Measurements from ENCODE around the gene APCDD1.

APCDD1 gene

DNA sequence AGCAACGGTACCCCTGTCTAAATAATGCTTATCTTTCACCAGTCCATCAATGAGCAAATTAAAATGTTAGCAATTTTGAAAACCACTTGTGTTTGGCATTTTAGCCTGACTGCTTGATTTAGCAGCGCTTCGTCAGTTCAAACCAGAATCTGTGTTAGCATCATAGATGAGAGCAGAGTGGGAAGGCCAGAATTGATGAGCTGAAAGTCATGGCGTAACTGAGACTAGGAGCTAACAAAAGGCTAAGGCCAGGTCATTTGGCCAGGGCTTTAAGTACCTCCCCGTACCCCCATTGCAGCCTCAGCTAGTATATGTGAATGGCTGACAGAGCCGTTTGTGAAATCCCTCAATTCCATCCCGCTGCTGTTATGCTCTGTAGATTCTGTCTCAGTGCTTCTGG is 16.0 kb downstream of the APCDD1 start:
- H3K4me1 ChIP-seq (ENCODE audit: insufficient read depth, low read length), result no peaks in the 10 kb centered on the region
- ATAC-seq (ENCODE audit: insufficient read depth, low read depth), result no peak
- H3K4me2 ChIP-seq (ENCODE audit: insufficient read depth, low read length), result no peak overlapping the region
- no peak overlapping the region for H3K9ac ChIP-seq (ENCODE audit: low read depth, low read length)
- H3K79me2 ChIP-seq (ENCODE audit: insufficient read depth, low read length), result no peaks in the 10 kb centered on the region
- H3K36me3 ChIP-seq (ENCODE audit: insufficient read depth, low read length), result no peaks in the 10 kb centered on the region
- H3K9me3 ChIP-seq (ENCODE audit: insufficient read depth, low read length, severe bottlenecking), result no peaks in the 10 kb centered on the region
- no peak overlapping the region for H3K27ac ChIP-seq (ENCODE audit: low read length)
- H4K20me1 ChIP-seq (ENCODE audit: insufficient read depth, low read length), result no peaks in the 10 kb centered on the region
- DNase-seq, result no peak
- H3K4me3 ChIP-seq (ENCODE audit: low read depth in 1 of 2, low read length in 2 of 2), result no peak overlapping the region
- no peaks in the 10 kb centered on the region for H3K27me3 ChIP-seq (ENCODE audit: insufficient read depth, low read length, poor library complexity)
- H2AFZ ChIP-seq (ENCODE audit: low read depth, low read length), result no peak overlapping the region
- TF ChIP-seq, protein P1, sequence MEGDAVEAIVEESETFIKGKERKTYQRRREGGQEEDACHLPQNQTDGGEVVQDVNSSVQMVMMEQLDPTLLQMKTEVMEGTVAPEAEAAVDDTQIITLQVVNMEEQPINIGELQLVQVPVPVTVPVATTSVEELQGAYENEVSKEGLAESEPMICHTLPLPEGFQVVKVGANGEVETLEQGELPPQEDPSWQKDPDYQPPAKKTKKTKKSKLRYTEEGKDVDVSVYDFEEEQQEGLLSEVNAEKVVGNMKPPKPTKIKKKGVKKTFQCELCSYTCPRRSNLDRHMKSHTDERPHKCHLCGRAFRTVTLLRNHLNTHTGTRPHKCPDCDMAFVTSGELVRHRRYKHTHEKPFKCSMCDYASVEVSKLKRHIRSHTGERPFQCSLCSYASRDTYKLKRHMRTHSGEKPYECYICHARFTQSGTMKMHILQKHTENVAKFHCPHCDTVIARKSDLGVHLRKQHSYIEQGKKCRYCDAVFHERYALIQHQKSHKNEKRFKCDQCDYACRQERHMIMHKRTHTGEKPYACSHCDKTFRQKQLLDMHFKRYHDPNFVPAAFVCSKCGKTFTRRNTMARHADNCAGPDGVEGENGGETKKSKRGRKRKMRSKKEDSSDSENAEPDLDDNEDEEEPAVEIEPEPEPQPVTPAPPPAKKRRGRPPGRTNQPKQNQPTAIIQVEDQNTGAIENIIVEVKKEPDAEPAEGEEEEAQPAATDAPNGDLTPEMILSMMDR (IDR thresholded peaks at IDR 0.05; ENCODE audit: borderline replicate concordance, extremely low read depth, low read length, poor library complexity, severe bottlenecking), result no peak
- no peak for TF ChIP-seq EZH2 (IDR thresholded peaks at IDR 0.05; ENCODE audit: borderline replicate concordance, low read depth, low read length, severe bottlenecking)

DNA sequence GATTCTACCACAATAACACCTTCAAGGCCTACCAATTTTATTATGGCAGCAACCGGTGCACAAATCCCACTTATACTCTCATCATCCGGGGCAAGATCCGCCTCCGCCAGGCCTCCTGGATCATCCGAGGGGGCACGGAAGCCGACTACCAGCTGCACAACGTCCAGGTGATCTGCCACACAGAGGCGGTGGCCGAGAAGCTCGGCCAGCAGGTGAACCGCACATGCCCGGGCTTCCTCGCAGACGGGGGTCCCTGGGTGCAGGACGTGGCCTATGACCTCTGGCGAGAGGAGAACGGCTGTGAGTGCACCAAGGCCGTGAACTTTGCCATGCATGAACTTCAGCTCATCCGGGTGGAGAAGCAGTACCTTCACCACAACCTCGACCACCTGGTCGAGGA is 17.1 kb downstream of the APCDD1 start:
- no peak for ATAC-seq (ENCODE audit: insufficient read depth, low read depth)
- no peaks in the 10 kb centered on the region for H3K27me3 ChIP-seq (ENCODE audit: insufficient read depth, low read length, poor library complexity)
- H3K4me2 ChIP-seq (ENCODE audit: insufficient read depth, low read length), result no peak overlapping the region
- no peaks in the 10 kb centered on the region for H3K79me2 ChIP-seq (ENCODE audit: insufficient read depth, low read length)
- H3K4me1 ChIP-seq (ENCODE audit: insufficient read depth, low read length), result no peaks in the 10 kb centered on the region
- no peak for DNase-seq
- TF ChIP-seq, protein P1 (IDR thresholded peaks at IDR 0.05; ENCODE audit: borderline replicate concordance, extremely low read depth, low read length, poor library complexity, severe bottlenecking), result no peak
- no peak for TF ChIP-seq EZH2 (IDR thresholded peaks at IDR 0.05; ENCODE audit: borderline replicate concordance, low read depth, low read length, severe bottlenecking)
- H2AFZ ChIP-seq (ENCODE audit: low read depth, low read length), result no peak overlapping the region
- no peak overlapping the region for H3K4me3 ChIP-seq (ENCODE audit: low read depth in 1 of 2, low read length in 2 of 2)
- H3K9ac ChIP-seq (ENCODE audit: low read depth, low read length), result no peak overlapping the region
- H3K9me3 ChIP-seq (ENCODE audit: insufficient read depth, low read length, severe bottlenecking), result no peaks in the 10 kb centered on the region
- H4K20me1 ChIP-seq (ENCODE audit: insufficient read depth, low read length), result no peaks in the 10 kb centered on the region
- H3K27ac ChIP-seq (ENCODE audit: low read length), result no peak overlapping the region
- no peaks in the 10 kb centered on the region for H3K36me3 ChIP-seq (ENCODE audit: insufficient read depth, low read length)

DNA sequence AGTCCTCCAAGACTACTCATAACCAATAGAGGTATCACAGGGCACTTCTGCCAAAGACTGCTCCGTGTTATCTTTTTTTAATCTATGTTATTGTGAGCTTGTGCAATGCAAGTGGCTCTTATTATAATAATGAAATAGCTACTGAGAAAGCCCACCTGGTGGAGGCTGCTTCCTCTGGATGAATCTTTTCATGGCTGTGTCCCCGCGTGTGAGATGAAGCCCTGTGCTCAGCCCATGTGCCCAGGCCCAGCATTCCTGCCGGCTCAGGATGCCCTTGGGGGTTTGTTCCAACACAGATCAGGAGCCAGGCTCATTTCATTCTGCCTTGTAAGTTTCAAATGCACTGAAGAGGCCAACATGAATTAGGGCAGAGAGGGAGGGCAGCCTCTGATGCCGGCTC is 18.7 kb downstream of the APCDD1 start:
- Histone ChIP-seq H3K79me2 (ENCODE audit: insufficient read depth, low read length) (no peaks in the 10 kb centered on the region), H3K27me3 (ENCODE audit: insufficient read depth, low read length, poor library complexity) (no peaks in the 10 kb centered on the region), H3K4me1 (ENCODE audit: insufficient read depth, low read length) (no peaks in the 10 kb centered on the region), H3K9me3 (ENCODE audit: insufficient read depth, low read length, severe bottlenecking) (no peaks in the 10 kb centered on the region), H3K4me3 (ENCODE audit: low read depth in 1 of 2, low read length in 2 of 2) (no peak overlapping the region), H3K4me2 (ENCODE audit: insufficient read depth, low read length) (no peak overlapping the region), H3K27ac (ENCODE audit: low read length) (no peak overlapping the region), H3K9ac (ENCODE audit: low read depth, low read length) (no peak overlapping the region), H4K20me1 (ENCODE audit: insufficient read depth, low read length) (no peaks in the 10 kb centered on the region), H3K36me3 (ENCODE audit: insufficient read depth, low read length) (no peaks in the 10 kb centered on the region), H2AFZ (ENCODE audit: low read depth, low read length) (no peak overlapping the region)
- DNase-seq (no peak), ATAC-seq (ENCODE audit: insufficient read depth, low read depth) (no peak)
- no peak for TF ChIP-seq EZH2 (IDR thresholded peaks at IDR 0.05; ENCODE audit: borderline replicate concordance, low read depth, low read length, severe bottlenecking)
- TF ChIP-seq, protein P1 (IDR thresholded peaks at IDR 0.05; ENCODE audit: borderline replicate concordance, extremely low read depth, low read length, poor library complexity, severe bottlenecking), result no peak

DNA sequence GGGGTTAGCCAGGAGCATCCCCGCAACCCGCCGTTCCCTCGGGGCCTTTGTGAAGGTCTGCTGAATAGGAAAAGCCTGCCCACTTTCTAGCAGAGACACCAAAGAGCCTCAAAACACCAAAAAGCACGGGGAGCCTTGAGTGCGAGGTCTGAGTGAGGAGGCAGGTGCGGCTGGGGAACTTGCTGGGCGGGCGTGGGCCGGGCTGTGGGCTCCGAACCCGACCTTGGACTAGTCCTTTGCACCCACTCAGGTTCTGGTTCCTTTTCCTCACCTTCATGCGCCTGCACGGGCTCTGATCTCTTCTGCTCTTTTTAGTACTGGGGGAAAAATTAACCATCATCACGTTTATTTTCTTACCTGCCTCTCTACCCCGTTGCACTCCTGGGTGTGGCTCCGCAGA is 19.9 kb downstream of the APCDD1 start:
- Histone ChIP-seq H3K36me3 (ENCODE audit: insufficient read depth, low read length) (no peaks in the 10 kb centered on the region), H3K9ac (ENCODE audit: low read depth, low read length) (no peak overlapping the region), H2AFZ (ENCODE audit: low read depth, low read length) (no peak overlapping the region), H3K4me2 (ENCODE audit: insufficient read depth, low read length) (no peak overlapping the region), H3K4me1 (ENCODE audit: insufficient read depth, low read length) (no peaks in the 10 kb centered on the region), H3K79me2 (ENCODE audit: insufficient read depth, low read length) (no peaks in the 10 kb centered on the region), H4K20me1 (ENCODE audit: insufficient read depth, low read length) (no peaks in the 10 kb centered on the region), H3K9me3 (ENCODE audit: insufficient read depth, low read length, severe bottlenecking) (no peaks in the 10 kb centered on the region), H3K27ac (ENCODE audit: low read length) (no peak overlapping the region), H3K27me3 (ENCODE audit: insufficient read depth, low read length, poor library complexity) (no peaks in the 10 kb centered on the region), H3K4me3 (ENCODE audit: low read depth in 1 of 2, low read length in 2 of 2) (no peak overlapping the region)
- ATAC-seq (ENCODE audit: insufficient read depth, low read depth) (no peak), DNase-seq (no peak)
- TF ChIP-seq, protein P1 (IDR thresholded peaks at IDR 0.05; ENCODE audit: borderline replicate concordance, extremely low read depth, low read length, poor library complexity, severe bottlenecking), result no peak
- TF ChIP-seq EZH2 (IDR thresholded peaks at IDR 0.05; ENCODE audit: borderline replicate concordance, low read depth, low read length, severe bottlenecking), result no peak
